KMS-11 (cell line): ENCODE results near the gene INTU.

Experiments used
- H2AFZ ChIP-seq: fragments of 200-600 bp; sonication (generic); 2 replicates; pipeline ENCODE4 v1.6.1; 2016; ENCODE audit warnings: antibody characterized with exemption, mixed run types, low read depth
- H3K27ac ChIP-seq: fragments of 200-600 bp; sonication (generic); 2 replicates; pipeline ENCODE4 v1.6.1; 2016; ENCODE audit warnings: mild to moderate bottlenecking, mixed run types
- H3K27me3 ChIP-seq: fragments of 200-600 bp; sonication (generic); 2 replicates; pipeline ENCODE4 v1.6.1; 2017; ENCODE audit warnings: mild to moderate bottlenecking, low read depth, mixed run types, moderate library complexity; ENCODE audit not compliant: insufficient read depth
- H3K36me3 ChIP-seq: fragments of 200-600 bp; sonication (generic); 2 replicates; pipeline ENCODE4 v1.6.1; 2017; ENCODE audit warnings: mild to moderate bottlenecking, mixed run types; ENCODE audit not compliant: insufficient read depth
- H3K4me1 ChIP-seq: fragments of 200-600 bp; sonication (generic); 2 replicates; pipeline ENCODE4 v1.6.1; 2016; ENCODE audit warnings: mild to moderate bottlenecking, low read depth, mixed run types; ENCODE audit not compliant: poor library complexity, severe bottlenecking
- H3K4me2 ChIP-seq: fragments of 200-600 bp; sonication (generic); 2 replicates; pipeline ENCODE4 v1.7.0; 2016; ENCODE audit warnings: mild to moderate bottlenecking, mixed run types
- H3K4me3 ChIP-seq: fragments of 200-600 bp; sonication (generic); IDR thresholded peaks from 2 replicates; pipeline ENCODE4 v1.6.1; 2017; ENCODE audit warnings: low read depth, low read length, mixed read lengths; ENCODE audit not compliant: insufficient read depth
- H3K79me2 ChIP-seq: fragments of 200-600 bp; sonication (generic); 2 replicates; pipeline ENCODE4 v1.6.1; 2016; ENCODE audit warnings: low read depth, mixed run types; ENCODE audit not compliant: insufficient read depth
- H3K9ac ChIP-seq: fragments of 200-600 bp; sonication (generic); 2 replicates; pipeline ENCODE4 v1.6.1; 2016; ENCODE audit warnings: mild to moderate bottlenecking, mixed run types
- H4K20me1 ChIP-seq: fragments of 200-600 bp; sonication (generic); 2 replicates; pipeline ENCODE4 v1.6.1; 2016; ENCODE audit warnings: mild to moderate bottlenecking, mixed run types; ENCODE audit not compliant: insufficient read depth
- TF ChIP-seq, protein P1 (sequence below): fragments of 200-600 bp; sonication (generic); conservative IDR thresholded peaks from 2 replicates; pipeline ENCODE4 v1.6.1; 2017; ENCODE audit warnings: low read depth, mild to moderate bottlenecking, antibody characterized with exemption, low read length, moderate library complexity, mixed read lengths

INTU gene

DNA sequence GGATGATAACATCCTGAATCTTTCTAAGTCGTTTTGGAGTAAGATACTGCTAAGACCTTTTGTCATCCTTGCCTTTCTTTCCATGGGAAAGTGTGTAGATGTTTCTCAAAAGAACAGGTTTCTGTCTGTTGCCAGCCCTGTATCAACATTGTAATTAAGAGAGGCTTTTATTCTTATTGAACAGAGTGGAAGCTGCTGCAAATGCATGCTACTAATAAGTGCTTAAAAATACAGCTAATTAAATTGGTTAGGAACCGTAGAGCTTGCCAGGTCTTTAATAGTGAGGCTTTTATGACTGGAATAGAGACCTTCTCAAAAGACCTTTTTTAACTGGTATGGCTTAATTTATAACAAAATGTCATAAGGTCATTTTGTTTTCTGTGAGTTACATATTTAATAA lies 34.4 kb downstream of the INTU start:
- Histone ChIP-seq H4K20me1 (no peaks in the 10 kb centered on the region), H3K4me3 (no peak overlapping the region), H3K4me1 (no peaks in the 10 kb centered on the region), H3K27me3 (no peaks in the 10 kb centered on the region), H3K4me2 (no peak overlapping the region), H3K9ac (no peak overlapping the region), H3K79me2 (no peaks in the 10 kb centered on the region), H2AFZ (no peak overlapping the region), H3K36me3 (no peaks in the 10 kb centered on the region), H3K27ac (no peak overlapping the region)
- TF ChIP-seq, protein P1, sequence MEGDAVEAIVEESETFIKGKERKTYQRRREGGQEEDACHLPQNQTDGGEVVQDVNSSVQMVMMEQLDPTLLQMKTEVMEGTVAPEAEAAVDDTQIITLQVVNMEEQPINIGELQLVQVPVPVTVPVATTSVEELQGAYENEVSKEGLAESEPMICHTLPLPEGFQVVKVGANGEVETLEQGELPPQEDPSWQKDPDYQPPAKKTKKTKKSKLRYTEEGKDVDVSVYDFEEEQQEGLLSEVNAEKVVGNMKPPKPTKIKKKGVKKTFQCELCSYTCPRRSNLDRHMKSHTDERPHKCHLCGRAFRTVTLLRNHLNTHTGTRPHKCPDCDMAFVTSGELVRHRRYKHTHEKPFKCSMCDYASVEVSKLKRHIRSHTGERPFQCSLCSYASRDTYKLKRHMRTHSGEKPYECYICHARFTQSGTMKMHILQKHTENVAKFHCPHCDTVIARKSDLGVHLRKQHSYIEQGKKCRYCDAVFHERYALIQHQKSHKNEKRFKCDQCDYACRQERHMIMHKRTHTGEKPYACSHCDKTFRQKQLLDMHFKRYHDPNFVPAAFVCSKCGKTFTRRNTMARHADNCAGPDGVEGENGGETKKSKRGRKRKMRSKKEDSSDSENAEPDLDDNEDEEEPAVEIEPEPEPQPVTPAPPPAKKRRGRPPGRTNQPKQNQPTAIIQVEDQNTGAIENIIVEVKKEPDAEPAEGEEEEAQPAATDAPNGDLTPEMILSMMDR = no peak

DNA sequence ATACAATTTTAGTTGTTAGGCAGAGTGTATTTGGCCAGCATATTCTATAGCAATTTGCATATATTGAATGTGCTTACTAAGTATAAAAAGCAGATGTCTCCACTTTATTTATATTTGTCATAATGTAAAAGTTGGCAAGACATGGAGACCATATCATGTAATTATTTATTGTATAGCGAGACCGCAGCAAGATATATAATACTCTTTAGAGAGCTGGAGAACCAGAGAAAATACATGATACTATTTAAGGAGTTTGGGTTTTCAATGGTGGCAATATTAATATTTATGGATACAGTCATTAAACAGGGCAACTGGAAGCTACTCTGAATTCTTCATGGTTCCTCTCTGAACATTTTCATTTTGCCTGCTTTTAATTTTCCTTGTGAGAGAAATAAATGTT lies 35.0 kb downstream of the INTU start:
- no peaks in the 10 kb centered on the region for H3K27me3 ChIP-seq
- H3K4me1 ChIP-seq = no peaks in the 10 kb centered on the region
- no peak overlapping the region for H3K4me3 ChIP-seq
- no peaks in the 10 kb centered on the region for H4K20me1 ChIP-seq
- H3K9ac ChIP-seq = no peak overlapping the region
- H3K4me2 ChIP-seq = no peak overlapping the region
- no peaks in the 10 kb centered on the region for H3K79me2 ChIP-seq
- no peak overlapping the region for H3K27ac ChIP-seq
- TF ChIP-seq, protein P1 = no peak
- no peak overlapping the region for H2AFZ ChIP-seq
- no peaks in the 10 kb centered on the region for H3K36me3 ChIP-seq

DNA sequence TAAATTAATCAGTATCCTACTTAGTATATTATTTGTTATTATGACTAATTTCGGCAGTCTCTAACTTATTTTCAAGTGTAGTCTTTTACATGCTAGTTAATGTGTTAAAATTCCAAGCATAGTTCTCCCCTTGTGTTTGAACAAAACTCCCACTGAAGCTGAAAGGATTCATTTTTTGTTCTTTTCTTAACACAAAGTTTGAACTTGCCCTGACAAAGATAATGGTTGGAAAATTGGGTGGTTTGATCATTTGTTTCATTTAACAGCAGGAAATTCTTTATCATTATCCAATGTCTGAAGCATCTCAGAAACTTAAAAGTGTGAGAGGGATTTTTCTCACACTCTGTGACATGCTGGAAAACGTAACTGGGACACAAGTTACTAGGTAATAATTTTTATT lies 36.0 kb downstream of the INTU start:
- H3K4me3 ChIP-seq = no peak overlapping the region
- TF ChIP-seq, protein P1 = no peak
- no peak overlapping the region for H3K4me2 ChIP-seq
- H3K27me3 ChIP-seq = no peaks in the 10 kb centered on the region
- no peaks in the 10 kb centered on the region for H4K20me1 ChIP-seq
- H3K27ac ChIP-seq = no peak overlapping the region
- no peaks in the 10 kb centered on the region for H3K79me2 ChIP-seq
- no peaks in the 10 kb centered on the region for H3K4me1 ChIP-seq
- H3K9ac ChIP-seq = no peak overlapping the region
- H2AFZ ChIP-seq = no peak overlapping the region
- no peaks in the 10 kb centered on the region for H3K36me3 ChIP-seq

DNA sequence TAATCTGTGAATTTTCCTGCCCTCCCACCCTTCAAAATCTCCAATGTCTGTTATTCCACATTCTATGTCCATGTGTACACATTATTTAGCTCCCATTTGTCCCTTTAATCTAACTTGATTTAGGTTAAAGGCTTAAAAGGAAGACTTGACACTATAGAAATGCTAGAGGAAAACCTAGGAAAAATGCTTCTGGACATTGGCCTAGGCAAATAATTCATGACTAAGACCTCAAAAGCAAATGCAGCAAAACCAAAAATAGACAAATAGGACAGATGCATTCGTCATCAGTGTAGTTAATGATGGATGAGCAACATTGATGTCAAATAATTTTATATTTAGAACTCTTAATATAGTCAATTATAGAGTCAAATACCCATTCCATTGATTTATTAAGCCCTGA lies 36.9 kb downstream of the INTU start:
- TF ChIP-seq, protein P1 = no peak
- Histone ChIP-seq H3K27ac (no peak overlapping the region), H3K36me3 (no peaks in the 10 kb centered on the region), H3K4me1 (no peaks in the 10 kb centered on the region), H2AFZ (no peak overlapping the region), H3K79me2 (no peaks in the 10 kb centered on the region), H3K9ac (no peak overlapping the region), H3K27me3 (no peaks in the 10 kb centered on the region), H3K4me2 (no peak overlapping the region), H4K20me1 (no peaks in the 10 kb centered on the region), H3K4me3 (no peak overlapping the region)

DNA sequence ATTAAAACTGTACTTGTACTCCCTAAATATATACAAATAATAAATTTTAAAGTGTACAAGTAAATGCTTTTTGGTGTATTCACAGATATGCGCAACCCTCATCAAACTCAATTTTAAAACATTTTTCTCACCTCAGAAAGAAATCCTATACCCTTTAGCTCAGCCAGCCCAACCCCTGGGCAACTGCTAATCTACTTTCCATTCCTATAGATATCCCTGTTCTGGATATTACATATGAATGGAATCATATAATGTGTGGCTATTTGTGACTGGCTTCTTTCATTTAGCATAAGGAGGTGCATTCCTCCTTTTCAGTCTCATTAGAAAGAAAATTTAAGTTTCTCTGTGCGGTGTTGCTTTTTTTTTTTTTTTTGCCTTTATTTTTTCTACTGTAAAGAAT lies 39.4 kb downstream of the INTU start:
- H2AFZ ChIP-seq = no peak overlapping the region
- no peak overlapping the region for H3K4me2 ChIP-seq

More for the DNA sequence above, 39.4 kb downstream of the INTU start:
- Histone ChIP-seq H3K36me3 (no peaks in the 10 kb centered on the region), H3K9ac (no peak overlapping the region), H3K79me2 (no peaks in the 10 kb centered on the region), H3K4me3 (no peak overlapping the region), H3K27me3 (no peaks in the 10 kb centered on the region), H3K27ac (no peak overlapping the region), H4K20me1 (no peaks in the 10 kb centered on the region), H3K4me1 (no peaks in the 10 kb centered on the region)
- TF ChIP-seq, protein P1 = no peak
